GM23248 (cell line): Measurements from ENCODE around the gene CLMP.

Experiments used
- EZH2 ChIP-seq: fragments of 200-600 bp; sonication (generic); IDR thresholded peaks from 2 replicates; pipeline ENCODE4 v1.6.1; 2018; ENCODE audit warnings: antibody characterized with exemption, mild to moderate bottlenecking; ENCODE audit not compliant: insufficient read depth, poor library complexity, severe bottlenecking
- EZH2phosphoT487 ChIP-seq: fragments of 200-600 bp; sonication (generic); IDR thresholded peaks from 2 replicates; pipeline ENCODE4 v1.6.1; 2018; ENCODE audit warnings: antibody characterized with exemption, moderate library complexity, mild to moderate bottlenecking, low read depth; ENCODE audit not compliant: insufficient read depth

DNA sequence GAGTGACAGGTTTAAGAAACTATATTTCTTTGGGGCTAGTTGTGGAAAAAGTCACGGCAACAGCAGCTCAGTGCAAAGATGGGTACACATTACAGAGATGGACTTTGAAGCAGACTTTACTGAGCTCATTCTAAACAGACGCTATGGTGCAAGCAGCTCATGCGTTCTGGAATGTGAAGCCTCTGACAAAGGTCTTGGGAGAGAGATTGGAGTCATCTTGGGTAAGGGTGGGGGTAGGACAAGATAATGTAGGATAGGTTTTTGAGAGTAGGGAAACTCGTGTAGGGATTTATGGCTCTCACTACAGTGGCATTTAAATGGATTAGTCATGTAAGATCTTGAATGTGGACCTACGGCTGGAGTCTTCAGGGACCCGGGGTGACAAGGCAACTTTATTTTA, 36.2 kb upstream of the CLMP start:
- no peak for TF ChIP-seq EZH2
- TF ChIP-seq EZH2phosphoT487: no peak
